HG02763 (cell line): ENCODE results near the gene RNF32.
"Not testable (repeated sequence)": the region's sequence is repeated elsewhere in the genome, so short reads cannot be mapped to it uniquely, and the experiment has no call there.

Experiments
- ATAC-seq: cut with Tn5 transposase; IDR thresholded peaks from one replicate; pipeline ENCODE4 v1.9.1; 2021; ENCODE audit warnings: mild to moderate bottlenecking, moderate library complexity; ENCODE audit not compliant: unreplicated experiment

Gene RNF32

DNA sequence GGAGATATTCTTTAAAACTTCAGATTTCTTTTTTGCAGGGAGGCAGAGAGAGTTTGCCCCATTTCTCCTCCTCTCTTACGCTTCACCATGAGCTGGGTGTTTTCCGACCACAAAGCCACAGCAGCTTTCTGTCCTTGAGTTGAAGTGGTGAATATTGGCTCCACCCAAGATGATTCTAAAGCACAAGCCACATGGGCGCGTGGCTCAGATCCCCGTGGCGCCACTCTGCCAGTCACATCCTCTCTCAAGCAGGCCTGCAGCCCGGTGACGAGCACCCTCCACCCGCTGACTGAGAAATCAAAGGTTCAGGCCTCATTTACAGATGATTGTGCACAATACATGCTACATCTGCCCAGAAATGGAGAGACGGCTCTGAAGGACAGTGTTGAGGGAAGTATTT is 27.6 kb upstream of the RNF32 start:
- ATAC-seq: no peak

DNA sequence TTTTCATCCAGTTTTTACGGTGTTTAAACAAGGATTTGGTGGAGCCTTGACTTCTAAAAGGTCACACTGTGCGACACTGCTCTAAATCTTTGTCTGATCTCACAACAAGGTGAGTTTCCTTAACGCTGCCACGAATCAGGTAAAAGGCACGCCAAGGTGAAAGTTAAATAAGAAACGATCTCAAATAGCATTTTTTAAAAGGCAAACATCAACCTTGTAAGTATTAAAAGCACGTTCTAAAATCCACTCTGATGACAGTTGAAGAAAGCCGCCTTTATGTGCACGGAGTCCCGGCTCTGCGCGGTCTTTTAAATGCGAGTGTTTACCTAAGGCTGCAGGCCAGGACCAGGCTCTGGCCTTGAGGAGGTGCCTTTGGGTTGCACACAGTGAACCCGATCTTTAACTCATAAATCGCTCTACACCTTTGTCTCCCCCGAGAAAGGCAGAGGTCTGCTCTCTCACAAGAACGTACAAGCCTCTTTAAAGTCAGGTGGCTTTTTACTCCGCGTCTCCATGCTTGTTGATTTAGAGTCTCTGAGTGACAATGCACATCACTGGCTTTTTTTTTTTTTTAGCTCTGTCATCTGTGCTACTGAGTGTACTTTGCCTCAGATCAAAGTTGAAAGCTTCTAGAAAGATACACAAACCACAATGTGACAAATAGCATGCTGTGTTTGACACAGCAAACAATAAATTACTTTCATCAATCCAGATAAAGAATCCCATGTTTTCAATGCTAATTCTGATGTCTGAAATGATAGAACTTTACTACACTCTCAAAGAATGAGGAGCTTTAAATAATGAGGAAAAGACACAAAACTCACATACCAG is 25.9 kb upstream of the RNF32 start:
- ATAC-seq: no peak

DNA sequence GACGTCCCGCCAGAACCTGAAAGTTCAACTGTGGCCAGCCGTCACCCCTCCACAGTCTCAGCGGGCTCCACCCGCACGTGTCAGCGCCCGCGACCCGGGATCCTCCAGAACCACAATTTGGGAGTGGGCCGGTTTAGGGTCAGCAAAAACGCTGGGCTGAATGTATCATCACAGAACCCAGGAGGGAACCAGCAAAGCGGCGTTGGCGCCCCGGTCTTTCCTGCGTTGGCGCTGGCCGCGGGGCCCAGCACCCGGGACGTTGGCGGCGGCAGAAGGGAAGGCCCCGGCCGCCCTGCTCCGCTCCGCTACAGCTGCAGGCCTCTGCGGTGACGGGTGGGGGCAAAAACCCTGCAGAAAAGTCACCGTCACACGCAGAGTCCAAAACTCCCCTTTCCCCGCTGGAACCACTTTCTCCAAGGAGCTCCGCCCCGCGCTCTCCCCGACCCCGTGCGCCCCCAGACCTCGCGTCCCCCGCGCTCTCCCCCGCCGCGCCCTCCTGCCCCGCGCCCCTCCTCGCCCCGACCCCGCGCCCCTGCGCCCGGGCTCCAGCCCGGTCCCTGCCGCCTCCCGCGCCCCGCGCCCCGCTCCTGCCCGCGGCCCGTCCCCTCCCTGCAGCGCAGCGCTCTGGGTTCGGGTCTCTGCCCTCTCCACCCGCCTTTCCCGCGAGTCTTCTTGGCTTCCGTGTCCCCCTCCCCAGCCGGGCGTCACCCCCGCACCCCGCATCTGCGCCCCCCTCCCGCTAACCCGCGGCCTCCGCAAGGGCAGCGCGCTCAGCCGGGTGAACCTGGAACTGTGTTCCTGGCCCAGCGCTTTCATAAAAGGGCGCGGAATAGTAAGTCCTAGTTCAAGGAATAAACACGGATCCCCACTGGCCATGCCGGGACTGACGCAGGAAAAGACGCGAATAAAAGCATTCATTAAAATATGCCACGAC is 24.0 kb upstream of the RNF32 start:
- ATAC-seq: no peak

DNA sequence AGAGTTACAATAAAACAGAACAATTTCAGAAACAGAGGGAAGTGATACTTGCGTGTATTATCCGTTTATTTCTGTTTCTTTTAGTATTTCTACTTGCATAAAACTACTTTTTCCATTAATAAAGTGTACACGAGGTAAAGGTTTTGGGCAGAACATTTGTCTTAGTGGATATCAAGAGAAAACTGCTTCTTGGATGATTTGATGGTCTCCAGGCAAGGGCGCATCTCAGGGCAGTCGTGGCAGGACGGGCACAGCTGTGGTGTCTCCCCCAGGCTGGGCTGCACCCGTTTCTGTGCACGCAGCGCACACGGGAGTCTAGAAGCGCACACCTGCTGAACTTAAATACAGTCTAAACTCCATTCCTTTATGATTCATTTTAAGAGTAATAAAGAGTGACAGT is 23.4 kb upstream of the RNF32 start:
- ATAC-seq: no peak

DNA sequence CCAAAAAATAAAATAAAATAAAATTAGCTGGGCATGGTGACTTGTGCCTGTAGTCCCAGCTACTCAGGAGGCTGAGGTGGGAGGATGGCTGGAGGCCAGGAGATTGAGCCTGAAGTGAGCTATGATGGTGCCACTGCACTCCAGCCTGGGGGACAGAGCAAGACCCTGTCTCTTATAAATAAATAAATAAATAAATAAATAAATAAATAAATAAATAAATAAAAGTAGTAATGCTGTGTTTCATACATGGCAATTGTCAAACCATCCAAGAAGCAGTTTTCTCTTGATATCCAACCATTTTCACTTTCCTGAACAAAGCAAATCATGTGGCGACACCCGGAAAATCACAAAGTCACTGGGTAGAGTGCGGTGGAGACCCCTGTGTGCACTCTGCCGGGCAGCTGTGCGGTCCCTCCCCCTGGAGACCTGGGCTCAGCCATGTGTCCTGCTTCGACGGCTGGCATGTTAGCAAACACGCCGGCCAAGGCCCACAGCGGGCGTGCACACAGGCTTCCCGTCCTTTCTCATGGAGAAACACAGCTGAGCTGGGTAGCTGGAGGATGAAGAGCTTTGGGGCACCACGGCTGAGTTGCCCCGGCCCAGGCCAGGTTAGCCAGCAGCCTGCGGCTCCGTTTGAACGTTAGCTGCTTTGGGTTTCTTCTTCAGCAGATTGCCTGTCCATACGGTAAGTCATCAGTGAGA is 22.3 kb upstream of the RNF32 start:
- ATAC-seq: no peak

DNA sequence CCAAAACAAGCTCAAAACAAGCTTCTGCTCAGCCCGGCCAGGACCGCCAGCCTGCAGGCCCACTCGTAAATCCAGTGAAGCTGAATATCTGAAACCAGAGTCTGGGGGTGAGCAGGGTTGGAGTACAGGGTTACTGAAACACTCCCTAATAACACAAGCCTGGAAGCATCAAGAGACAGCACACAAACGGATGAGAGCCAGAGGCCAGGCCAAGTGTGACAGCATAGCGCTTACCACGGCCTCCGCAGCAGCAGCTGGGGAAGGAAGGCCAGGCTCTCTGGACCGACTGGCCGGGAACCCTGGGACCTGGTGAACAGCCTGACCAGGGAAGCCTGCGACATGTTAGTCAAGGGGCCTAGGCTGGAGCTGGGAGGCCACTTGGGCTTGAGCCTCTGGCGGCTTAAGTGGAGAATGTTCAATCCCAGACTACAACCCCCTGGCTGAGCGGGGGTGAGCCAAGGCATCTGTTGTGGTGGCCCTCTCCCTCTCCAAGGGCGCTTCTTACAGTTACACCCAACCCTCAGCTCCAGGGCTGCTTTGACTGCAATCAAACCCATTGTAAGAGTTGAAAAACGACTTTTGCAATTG is 21.7 kb upstream of the RNF32 start:
- no peak for ATAC-seq

DNA sequence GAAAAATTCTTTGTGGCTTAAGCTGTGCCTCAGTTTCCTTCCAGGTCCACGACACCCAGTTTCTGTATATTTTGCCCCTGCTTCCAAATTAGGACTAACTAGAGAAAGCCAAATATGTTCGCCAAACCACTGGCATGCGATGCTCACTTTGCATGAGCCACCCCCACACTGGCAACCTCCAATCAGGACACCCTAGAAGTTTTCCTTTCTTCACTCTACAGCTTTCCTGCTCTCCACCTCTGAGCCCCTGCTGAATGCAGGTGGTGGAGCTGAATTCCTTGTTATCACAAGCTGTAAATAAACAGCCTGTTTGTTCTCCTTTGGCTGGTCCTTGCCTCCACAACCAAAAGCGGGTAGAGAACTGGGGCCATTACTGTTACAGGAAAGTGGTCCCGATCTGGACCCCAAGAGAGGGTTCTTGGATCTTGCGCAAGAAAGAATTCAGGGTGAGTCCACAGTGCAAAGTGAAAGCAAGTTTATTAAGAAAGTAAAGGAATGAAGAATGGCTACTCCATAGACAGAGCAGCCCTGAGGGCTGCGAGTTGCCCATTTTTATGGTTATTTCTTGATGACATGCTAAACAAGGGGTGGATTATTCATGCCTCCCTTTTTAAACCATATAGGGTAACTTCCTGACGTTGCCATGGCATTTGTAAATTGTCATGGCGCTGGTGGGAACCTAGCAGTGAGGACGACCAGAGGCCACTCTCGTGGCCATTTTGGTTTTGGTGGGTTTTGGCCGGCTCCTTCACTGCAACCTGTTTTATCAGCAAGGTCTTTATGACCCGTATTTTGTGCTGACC is 20.9 kb upstream of the RNF32 start:
- not testable (repeated sequence) for ATAC-seq

DNA sequence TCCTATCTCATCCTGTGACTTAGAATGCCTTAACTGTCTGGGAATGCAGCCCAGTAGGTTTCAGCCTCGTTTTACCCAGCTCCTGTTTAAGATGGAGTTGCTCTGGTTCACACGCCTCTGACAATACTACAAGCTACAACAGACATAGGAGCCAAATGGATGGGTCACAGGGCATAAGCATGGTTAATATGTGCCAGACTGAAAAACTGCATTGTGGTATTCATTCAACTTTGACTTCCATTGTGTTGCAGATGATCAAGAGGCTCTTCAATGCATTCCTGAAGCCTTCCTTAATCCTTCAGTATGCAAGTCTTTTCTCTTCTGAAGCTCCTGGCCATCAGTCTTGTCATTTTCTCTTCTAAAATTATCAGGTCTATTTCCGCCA is 20.3 kb upstream of the RNF32 start:
- no peak for ATAC-seq

DNA sequence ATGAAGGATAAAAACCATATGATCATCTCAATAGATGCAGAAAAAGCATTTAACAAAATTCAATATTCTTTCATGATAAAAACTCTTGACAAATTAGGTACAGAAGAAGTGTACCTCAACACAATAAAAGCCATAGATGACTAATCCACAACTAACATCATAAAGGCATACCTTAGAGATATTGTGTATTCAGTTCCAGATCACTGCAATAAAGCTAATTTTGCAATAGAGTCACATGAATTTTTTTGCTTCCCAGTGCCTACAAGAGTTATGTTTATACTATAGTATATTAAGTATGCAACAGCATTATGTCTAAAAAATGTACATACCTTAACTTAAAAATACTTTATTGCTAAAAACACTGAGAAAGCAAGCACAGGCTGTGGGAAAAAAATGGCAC is 18.9 kb upstream of the RNF32 start:
- ATAC-seq: no peak

DNA sequence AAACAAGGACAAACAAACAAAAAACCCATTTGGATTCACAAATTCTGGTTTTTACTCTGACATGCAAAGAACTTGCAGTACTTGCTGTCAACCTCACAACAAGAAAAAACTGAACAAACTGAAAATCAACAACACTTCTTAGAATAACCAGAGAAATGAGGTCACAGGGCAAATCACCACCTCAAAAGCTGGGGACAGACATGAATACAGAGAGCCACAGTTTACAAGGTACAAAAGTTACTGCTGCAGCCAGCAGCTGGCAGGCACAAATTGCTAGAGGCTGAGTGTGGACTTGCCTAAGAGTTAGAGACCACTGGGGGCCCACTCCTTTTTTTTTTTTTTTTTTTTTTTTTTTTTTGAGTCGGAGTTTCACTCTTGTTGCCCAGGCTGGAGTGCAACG is 15.0 kb upstream of the RNF32 start:
- no peak for ATAC-seq

DNA sequence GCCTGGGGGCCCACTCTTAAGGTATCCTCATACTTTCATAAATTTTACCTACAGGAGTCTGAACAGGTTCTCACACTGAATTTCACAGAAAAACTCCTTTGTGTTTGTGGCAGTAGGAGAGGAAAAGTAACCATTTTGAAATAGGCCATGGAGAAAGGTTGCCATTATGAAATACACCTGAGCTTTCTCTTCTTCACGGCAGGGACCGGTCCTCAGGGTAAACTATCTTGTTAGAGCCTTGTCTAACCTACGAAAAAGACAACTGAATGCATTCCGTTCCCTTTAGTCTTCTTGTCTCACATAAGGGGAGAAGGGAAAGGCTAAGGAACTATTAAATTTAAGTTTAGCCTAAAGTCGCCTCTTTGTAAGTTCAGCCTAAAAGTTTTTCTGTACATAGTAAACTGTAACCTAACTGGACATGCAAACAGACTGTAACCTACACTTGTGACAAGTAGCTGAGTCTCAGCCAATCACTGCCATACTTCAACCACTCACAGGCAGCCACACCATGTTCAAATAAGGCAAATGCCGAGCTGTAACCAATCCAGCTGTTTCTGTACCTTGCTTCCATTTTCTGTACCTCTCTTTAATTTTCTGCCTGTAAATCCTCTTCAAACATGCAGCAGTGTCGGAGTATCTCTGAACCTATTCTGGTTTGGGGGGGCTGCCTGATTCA is 14.2 kb upstream of the RNF32 start:
- ATAC-seq: no peak

DNA sequence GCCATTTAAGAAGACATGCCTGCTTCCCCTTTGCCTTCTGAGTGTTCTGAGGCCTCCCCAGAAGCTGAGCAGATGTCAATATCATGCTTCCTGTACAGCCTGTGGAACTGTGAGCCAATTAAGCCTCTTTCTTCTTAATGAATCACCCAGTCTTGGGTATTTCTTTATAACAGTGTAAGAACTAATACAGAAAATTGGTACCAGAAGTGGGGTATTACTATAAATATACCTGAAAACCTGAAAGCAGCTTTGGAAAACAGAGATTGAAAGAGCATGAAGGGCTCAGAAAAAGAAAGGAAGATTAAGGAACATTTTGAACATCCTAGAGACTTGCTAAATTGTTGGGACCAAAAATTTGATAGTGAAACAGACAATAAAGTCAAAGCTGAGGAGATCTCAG is 12.0 kb upstream of the RNF32 start:
- no peak for ATAC-seq

DNA sequence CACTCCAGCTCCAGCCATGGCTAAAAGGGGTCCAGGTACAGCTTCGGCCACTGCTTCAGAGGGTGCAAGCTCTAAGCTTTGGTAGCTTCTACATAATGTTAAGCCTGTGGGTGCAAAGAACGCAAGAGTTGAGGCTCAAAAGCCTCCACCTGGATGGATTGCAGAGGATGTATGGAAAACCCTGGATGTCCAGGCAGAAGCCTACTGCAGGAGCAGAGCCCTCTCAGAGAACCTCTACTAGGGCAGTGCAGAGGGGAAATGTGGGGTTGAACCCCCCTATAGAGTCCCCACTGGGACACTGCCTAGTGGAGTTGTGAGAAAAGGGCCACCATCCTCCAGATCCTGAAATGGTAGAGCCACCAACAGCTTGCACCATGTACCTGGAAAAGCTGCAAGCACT is 10.7 kb upstream of the RNF32 start:
- ATAC-seq: no peak

DNA sequence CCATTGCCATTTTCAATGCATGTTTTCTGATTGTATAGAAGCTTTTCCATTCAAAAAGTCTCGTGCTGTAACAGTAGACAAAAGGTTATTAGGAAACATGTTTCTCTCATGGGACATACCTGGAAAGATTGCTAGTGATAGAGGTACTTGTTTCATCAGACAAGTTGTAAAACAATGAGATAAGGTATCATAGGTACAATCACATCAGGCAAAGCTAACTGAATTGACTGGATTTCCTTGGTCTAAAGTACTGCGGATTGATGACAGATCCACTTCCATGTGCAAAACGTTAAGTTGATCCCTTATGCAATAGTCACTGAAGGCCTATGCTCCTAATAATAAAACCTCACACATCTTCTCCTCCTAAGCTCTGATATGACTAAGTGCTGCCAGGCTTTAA is 6.5 kb upstream of the RNF32 start:
- ATAC-seq: no peak

DNA sequence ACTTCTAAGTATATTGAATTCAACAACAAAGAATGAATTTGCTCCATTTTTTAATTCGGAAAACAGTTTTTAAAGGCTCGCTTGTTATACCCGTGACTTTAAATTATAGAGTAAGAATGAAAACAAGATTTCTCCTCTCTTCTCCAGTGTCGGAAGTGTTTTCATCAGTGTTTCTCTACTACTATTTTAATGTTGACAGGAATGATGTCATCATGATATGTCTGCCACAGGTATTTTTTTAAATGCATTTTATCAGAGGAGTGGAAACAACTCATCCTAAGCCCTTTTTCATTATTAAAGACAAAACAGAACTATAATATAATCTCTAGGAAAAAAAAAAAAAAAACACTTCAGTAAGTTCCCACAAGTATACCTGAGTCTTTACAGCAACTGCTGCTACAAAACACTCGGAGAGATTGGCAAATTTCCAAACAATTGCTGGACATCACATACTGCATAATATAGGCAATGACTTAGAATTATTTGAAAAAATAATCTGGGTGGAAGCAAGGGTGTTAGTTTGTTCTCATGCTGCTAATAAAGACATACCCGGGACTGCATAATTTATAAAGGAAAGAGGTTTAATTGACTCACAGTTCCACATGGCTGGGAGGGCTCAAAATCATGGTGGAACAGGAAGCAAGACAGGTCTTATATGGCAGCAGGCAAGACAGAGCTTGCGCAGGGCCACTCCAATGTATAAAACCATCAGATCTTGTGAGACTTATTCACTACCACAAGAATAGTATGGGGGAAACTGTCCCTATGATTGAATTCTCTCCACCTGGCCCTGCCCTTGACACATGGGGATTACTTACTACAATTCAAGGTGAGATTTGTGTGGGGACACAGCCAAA is 4.8 kb upstream of the RNF32 start:
- no peak for ATAC-seq

DNA sequence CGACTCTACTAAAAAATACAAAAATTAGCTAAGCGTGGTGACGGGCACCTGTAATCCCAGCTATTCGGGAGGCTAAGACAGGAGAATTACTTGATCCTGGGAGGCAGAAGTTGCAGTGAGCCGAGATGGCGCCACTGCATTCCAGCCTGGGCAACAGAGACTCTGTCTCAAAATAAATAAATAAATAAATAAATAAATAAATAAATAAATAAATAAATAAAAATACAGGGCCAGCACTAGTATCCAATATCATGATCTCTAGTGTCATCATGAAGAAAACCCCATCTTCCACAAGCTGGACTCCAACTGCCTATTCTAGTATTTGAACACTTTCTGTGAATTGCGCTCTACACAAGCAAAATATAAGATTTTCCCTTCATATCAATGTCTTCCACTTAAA is 3.5 kb upstream of the RNF32 start:
- not testable (repeated sequence) for ATAC-seq

DNA sequence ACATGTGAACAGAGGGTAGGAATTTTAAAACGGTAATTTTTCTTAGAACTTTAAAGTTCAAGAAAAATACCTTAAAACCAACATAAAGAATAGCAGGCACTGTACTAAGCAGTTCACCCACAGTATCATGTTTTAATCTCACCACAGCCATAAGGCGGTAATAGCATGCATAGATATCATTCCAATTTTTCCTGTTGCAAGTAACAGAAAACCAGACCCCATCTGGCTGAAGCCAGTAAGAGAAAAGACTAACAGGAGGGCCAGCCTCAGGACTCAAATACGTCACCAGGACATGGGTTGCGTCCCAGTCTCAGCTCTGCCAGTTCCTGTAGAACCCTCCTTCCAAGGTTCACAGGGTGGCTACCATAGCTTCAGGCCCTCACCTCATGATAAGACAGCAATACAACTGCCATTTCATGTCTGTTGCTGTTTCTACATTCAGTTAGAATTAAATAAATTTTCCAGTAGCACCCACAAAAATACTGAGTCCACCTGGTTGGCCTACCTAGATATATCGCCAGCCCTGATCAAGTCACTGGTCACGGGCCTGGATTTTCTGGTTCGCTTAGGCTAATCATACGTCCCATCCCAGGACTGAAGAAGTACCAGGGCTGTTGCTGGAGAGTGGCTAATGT is 2.0 kb upstream of the RNF32 start:
- no peak for ATAC-seq
